ENCODE measurements around the gene PRRX1.

The PRRX1 gene

DNA sequence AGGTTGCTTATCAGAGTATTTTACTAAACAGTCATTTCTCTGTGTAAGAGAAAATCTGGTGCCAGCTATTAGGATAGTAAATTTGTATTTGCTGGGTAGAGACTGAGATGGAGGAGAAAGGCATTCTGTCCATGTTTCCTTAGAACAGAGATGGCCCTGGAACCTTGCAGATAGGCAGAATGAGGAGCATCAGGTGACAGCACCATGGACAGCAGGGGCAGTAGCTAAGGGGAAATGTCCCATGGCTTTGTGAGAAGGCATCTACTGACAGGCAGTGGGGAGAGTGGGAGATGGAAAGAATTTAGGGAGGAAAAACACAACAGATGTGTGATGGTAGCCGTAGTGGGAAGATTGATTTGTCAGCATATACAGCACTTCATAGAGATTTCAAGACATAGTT is 105.0 kb downstream of the PRRX1 start:
- Histone ChIP-seq H3K9ac (ENCODE audit: low read length) (no peak overlapping the region), H3K36me3 (ENCODE audit: control insufficient read depth, insufficient read depth, low read length) (no peaks in the 10 kb centered on the region), H3K9me3 (ENCODE audit: control insufficient read depth, low read length) (no peaks in the 10 kb centered on the region), H3K4me3 (ENCODE audit: low read length) (no peak overlapping the region), H3K4me1 (ENCODE audit: control insufficient read depth, insufficient read depth, low read length) (no peaks in the 10 kb centered on the region), H3K27me3 (ENCODE audit: control insufficient read depth, insufficient read depth, low read length) (no peaks in the 10 kb centered on the region)

DNA sequence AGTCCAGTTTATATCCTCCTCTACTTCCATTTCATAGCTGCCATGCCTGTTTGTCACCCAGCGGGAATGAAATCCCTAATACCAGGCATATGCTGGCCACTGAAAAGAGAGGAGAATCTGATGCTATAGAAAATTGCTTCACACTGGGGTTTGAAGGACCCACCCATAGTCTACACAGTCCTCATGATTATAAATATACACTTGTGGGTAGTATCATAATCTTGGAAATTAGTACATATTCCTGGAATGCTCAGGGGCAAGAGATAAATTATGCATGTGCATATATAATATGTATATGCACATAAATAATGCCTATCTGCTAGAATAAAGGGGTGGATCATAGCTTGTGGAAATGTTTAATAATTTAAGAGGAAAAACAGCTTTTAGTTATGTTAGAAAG is 105.8 kb downstream of the PRRX1 start:
- no peaks in the 10 kb centered on the region for H3K4me1 ChIP-seq (ENCODE audit: control insufficient read depth, insufficient read depth, low read length)
- H3K4me3 ChIP-seq (ENCODE audit: low read length) = no peak overlapping the region
- H3K27me3 ChIP-seq (ENCODE audit: control insufficient read depth, insufficient read depth, low read length) = no peaks in the 10 kb centered on the region
- no peaks in the 10 kb centered on the region for H3K9me3 ChIP-seq (ENCODE audit: control insufficient read depth, low read length)
- no peak overlapping the region for H3K9ac ChIP-seq (ENCODE audit: low read length)
- no peaks in the 10 kb centered on the region for H3K36me3 ChIP-seq (ENCODE audit: control insufficient read depth, insufficient read depth, low read length)

GRCh38 chr1:170770254-170770653 is 106.3 kb downstream of the PRRX1 start:
- Histone ChIP-seq H3K9ac (ENCODE audit: low read length) (no peak overlapping the region), H3K4me3 (ENCODE audit: low read length) (no peak overlapping the region)

DNA sequence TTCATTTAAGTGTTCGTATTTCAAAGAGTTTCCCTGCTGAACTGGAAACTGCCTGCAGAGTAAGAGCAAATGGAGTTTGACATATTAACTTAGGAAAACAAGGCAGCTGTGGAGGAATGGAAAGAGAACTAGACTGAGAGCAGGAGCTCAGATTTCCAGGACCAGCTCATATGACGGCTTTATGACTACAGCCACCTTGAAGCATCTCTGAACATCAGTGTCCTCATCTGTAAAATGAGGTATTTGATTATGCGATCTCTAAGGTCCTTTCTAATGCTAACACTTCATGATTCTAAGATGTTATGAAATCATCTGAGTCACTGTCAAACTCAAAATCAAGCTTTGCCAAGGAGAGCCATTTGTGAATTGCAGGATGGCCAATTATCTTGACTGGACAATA is 112.3 kb downstream of the PRRX1 start:
- Histone ChIP-seq H3K9ac (ENCODE audit: low read length) (no peak overlapping the region), H3K27me3 (ENCODE audit: control insufficient read depth, insufficient read depth, low read length) (no peaks in the 10 kb centered on the region), H3K4me1 (ENCODE audit: control insufficient read depth, insufficient read depth, low read length) (no peaks in the 10 kb centered on the region), H3K9me3 (ENCODE audit: control insufficient read depth, low read length) (no peaks in the 10 kb centered on the region), H3K4me3 (ENCODE audit: low read length) (no peak overlapping the region), H3K36me3 (ENCODE audit: control insufficient read depth, insufficient read depth, low read length) (no peaks in the 10 kb centered on the region)

More at GRCh38 chr1:170770254-170770653, 106.3 kb downstream of the PRRX1 start:
- no peaks in the 10 kb centered on the region for H3K9me3 ChIP-seq (ENCODE audit: control insufficient read depth, low read length)
- no peaks in the 10 kb centered on the region for H3K4me1 ChIP-seq (ENCODE audit: control insufficient read depth, insufficient read depth, low read length)
- no peaks in the 10 kb centered on the region for H3K36me3 ChIP-seq (ENCODE audit: control insufficient read depth, insufficient read depth, low read length)
- no peaks in the 10 kb centered on the region for H3K27me3 ChIP-seq (ENCODE audit: control insufficient read depth, insufficient read depth, low read length)

GRCh38 chr1:170776777-170777176 is 112.8 kb downstream of the PRRX1 start:
- no peak overlapping the region for H3K4me3 ChIP-seq (ENCODE audit: low read length)
- no peaks in the 10 kb centered on the region for H3K4me1 ChIP-seq (ENCODE audit: control insufficient read depth, insufficient read depth, low read length)
- H3K27me3 ChIP-seq (ENCODE audit: control insufficient read depth, insufficient read depth, low read length) = no peaks in the 10 kb centered on the region
- H3K9me3 ChIP-seq (ENCODE audit: control insufficient read depth, low read length) = no peaks in the 10 kb centered on the region
- H3K9ac ChIP-seq (ENCODE audit: low read length) = no peak overlapping the region
- no peaks in the 10 kb centered on the region for H3K36me3 ChIP-seq (ENCODE audit: control insufficient read depth, insufficient read depth, low read length)

Data from mucosa of stomach (tissue), 1 donor.